ENCODE results near the gene LACTB.

DNA sequence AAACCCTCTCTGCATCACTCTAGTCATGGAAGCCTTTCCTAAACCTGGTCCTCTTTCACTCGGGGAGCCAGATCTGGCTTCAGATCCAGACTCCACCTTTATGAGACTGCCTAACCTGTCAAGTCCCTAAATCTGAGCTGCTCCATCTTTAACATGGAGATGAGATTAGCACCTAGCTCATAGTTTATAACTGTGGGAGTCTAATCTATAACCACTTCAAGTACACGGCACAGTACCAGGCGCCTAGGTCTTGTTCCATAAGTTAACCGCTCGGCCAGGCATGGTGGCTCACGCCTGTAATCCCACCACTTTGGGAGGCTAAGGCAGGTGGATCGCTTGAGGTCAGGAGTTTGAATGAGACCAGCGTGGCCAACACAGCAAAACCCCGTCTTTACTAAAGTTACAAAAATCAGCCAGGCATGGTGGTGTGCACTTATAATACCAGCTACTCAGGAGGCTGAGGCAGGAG lies 48.8 kb upstream of the LACTB start:
- TF ChIP-seq CTCF (IDR thresholded peaks at IDR 0.05; ENCODE audit: poor library complexity, severe bottlenecking) = no peak
- TF ChIP-seq TAF1 (IDR thresholded peaks at IDR 0.05; ENCODE audit: low read depth) = no peak
- TF ChIP-seq SMC3 (conservative IDR thresholded peaks at IDR 0.05; ENCODE audit: poor library complexity) = no peak
- TF ChIP-seq POLR2AphosphoS5 (IDR thresholded peaks at IDR 0.05) = no peak
- TF ChIP-seq REST (IDR thresholded peaks at IDR 0.05; ENCODE audit: borderline replicate concordance) = no peak
- TF ChIP-seq EZH2 (IDR thresholded peaks at IDR 0.05; ENCODE audit: borderline replicate concordance, insufficient read depth, low read length, poor library complexity, severe bottlenecking) = no peak
- no peak for TF ChIP-seq RAD21 (conservative IDR thresholded peaks at IDR 0.05)
- no peak for TF ChIP-seq EP300 (conservative IDR thresholded peaks at IDR 0.05; ENCODE audit: poor library complexity, severe bottlenecking)
- TF ChIP-seq MXI1 (conservative IDR thresholded peaks at IDR 0.05; ENCODE audit: poor library complexity, severe bottlenecking) = no peak
